ENCODE data around the gene DXO.

Gene DXO

GRCh38 chr6:31949926-31950548 lies 21.9 kb downstream of the DXO start:
- TF ChIP-seq NFIC (IDR thresholded peaks at IDR 0.05) (no peak), ZBTB7A (IDR thresholded peaks at IDR 0.05; ENCODE audit: low read depth) (no peak), TCF12 (IDR thresholded peaks at IDR 0.05; ENCODE audit: low read depth) (no peak), TAF1 (IDR thresholded peaks at IDR 0.05; ENCODE audit: low read depth) (no peak), EGR1 (IDR thresholded peaks at IDR 0.05) (no peak), TEAD4 (IDR thresholded peaks at IDR 0.05) (no peak), EP300 (IDR thresholded peaks at IDR 0.05; ENCODE audit: borderline replicate concordance) (no peak), MAX (IDR thresholded peaks at IDR 0.05) (no peak), CREB1 (IDR thresholded peaks at IDR 0.05; ENCODE audit: low read depth) (no peak), USF1 (IDR thresholded peaks at IDR 0.05) (no peak), FOXM1 (IDR thresholded peaks at IDR 0.05; ENCODE audit: borderline replicate concordance, low read depth) (no peak)

DNA sequence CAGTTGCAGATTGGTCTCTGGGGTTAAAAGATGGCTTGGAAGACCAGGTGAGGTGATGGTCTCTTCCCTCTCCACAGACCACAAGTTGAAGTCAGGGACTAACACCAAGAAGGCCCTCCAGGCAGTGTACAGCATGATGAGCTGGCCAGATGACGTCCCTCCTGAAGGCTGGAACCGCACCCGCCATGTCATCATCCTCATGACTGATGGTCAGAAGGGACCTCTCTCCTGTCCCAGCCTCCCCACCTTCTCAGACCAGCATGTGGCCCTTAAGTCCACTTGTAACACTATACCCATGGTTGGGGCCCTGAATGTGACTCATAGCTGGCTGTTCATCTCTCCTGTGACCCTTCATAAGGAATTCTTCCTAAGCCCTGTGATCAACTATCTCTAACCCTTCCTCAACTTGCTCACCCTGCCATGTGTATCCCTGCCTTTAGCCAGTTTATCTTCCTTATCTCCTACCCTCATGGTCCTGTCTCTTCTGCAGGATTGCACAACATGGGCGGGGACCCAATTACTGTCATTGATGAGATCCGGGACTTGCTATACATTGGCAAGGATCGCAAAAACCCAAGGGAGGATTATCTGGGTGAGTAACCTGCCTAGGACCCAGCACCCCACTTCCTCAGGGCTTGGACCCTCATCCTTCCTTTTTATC lies 23.1 kb downstream of the DXO start:
- TF ChIP-seq ZBTB7A (IDR thresholded peaks at IDR 0.05; ENCODE audit: low read depth) (no peak), CEBPB (IDR thresholded peaks at IDR 0.05) (peak; percentile 45; the same call in 1 of the 2 replicates), TAF1 (IDR thresholded peaks at IDR 0.05; ENCODE audit: low read depth) (no peak)

DNA sequence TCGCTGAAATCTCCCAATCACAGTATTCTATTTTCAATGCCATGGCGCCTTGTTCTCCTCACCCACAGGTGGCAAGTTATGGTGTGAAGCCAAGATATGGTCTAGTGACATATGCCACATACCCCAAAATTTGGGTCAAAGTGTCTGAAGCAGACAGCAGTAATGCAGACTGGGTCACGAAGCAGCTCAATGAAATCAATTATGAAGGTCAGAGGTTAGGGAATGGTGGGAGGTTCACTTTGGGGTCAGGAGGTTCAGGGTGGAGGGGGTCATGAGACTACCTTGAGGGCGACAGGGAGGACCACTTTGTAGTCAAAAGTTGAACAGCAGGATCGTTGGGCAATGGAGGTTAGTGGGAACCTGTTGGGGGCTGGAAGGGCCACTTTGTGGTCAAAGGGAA lies 23.6 kb downstream of the DXO start:
- no peak for TF ChIP-seq TAF1 (IDR thresholded peaks at IDR 0.05; ENCODE audit: low read depth)
- no peak for TF ChIP-seq ZBTB7A (IDR thresholded peaks at IDR 0.05; ENCODE audit: low read depth)
- TF ChIP-seq TEAD4 (IDR thresholded peaks at IDR 0.05) = no peak
- no peak for TF ChIP-seq EGR1 (IDR thresholded peaks at IDR 0.05)
- no peak for TF ChIP-seq USF1 (IDR thresholded peaks at IDR 0.05)
- TF ChIP-seq NFIC (IDR thresholded peaks at IDR 0.05) = no peak
- no peak for TF ChIP-seq TCF12 (IDR thresholded peaks at IDR 0.05; ENCODE audit: low read depth)
- TF ChIP-seq FOXM1 (IDR thresholded peaks at IDR 0.05; ENCODE audit: borderline replicate concordance, low read depth) = no peak
- TF ChIP-seq CREB1 (IDR thresholded peaks at IDR 0.05; ENCODE audit: low read depth) = no peak
- no peak for TF ChIP-seq CEBPB (IDR thresholded peaks at IDR 0.05)
- no peak for TF ChIP-seq MAX (IDR thresholded peaks at IDR 0.05)
- no peak for TF ChIP-seq YY1 (IDR thresholded peaks at IDR 0.05; ENCODE audit: low read depth)
- TF ChIP-seq RAD21 (IDR thresholded peaks at IDR 0.05; ENCODE audit: low read depth) = no peak
- TF ChIP-seq, protein P1, sequence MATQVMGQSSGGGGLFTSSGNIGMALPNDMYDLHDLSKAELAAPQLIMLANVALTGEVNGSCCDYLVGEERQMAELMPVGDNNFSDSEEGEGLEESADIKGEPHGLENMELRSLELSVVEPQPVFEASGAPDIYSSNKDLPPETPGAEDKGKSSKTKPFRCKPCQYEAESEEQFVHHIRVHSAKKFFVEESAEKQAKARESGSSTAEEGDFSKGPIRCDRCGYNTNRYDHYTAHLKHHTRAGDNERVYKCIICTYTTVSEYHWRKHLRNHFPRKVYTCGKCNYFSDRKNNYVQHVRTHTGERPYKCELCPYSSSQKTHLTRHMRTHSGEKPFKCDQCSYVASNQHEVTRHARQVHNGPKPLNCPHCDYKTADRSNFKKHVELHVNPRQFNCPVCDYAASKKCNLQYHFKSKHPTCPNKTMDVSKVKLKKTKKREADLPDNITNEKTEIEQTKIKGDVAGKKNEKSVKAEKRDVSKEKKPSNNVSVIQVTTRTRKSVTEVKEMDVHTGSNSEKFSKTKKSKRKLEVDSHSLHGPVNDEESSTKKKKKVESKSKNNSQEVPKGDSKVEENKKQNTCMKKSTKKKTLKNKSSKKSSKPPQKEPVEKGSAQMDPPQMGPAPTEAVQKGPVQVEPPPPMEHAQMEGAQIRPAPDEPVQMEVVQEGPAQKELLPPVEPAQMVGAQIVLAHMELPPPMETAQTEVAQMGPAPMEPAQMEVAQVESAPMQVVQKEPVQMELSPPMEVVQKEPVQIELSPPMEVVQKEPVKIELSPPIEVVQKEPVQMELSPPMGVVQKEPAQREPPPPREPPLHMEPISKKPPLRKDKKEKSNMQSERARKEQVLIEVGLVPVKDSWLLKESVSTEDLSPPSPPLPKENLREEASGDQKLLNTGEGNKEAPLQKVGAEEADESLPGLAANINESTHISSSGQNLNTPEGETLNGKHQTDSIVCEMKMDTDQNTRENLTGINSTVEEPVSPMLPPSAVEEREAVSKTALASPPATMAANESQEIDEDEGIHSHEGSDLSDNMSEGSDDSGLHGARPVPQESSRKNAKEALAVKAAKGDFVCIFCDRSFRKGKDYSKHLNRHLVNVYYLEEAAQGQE (IDR thresholded peaks at IDR 0.05; ENCODE audit: low read depth) = no peak
- TF ChIP-seq EP300 (IDR thresholded peaks at IDR 0.05; ENCODE audit: borderline replicate concordance) = no peak

- TF ChIP-seq USF1 (IDR thresholded peaks at IDR 0.05) (no peak), FOXM1 (IDR thresholded peaks at IDR 0.05; ENCODE audit: borderline replicate concordance, low read depth) (no peak), TAF1 (IDR thresholded peaks at IDR 0.05; ENCODE audit: low read depth) (no peak), EGR1 (IDR thresholded peaks at IDR 0.05) (no peak), TCF12 (IDR thresholded peaks at IDR 0.05; ENCODE audit: low read depth) (no peak)
- TF ChIP-seq, protein P1 (IDR thresholded peaks at IDR 0.05; ENCODE audit: low read depth) = no peak
Observed at GRCh38 chr6:31947864-31948263, 24.1 kb downstream of the DXO start.

- no peak for TF ChIP-seq CEBPB (IDR thresholded peaks at IDR 0.05)
- TF ChIP-seq ZBTB7A (IDR thresholded peaks at IDR 0.05; ENCODE audit: low read depth) = no peak
- no peak for TF ChIP-seq EP300 (IDR thresholded peaks at IDR 0.05; ENCODE audit: borderline replicate concordance)
- no peak for TF ChIP-seq TEAD4 (IDR thresholded peaks at IDR 0.05)
- TF ChIP-seq NFIC (IDR thresholded peaks at IDR 0.05) = no peak
- no peak for TF ChIP-seq MAX (IDR thresholded peaks at IDR 0.05)
- TF ChIP-seq, protein P1 (IDR thresholded peaks at IDR 0.05; ENCODE audit: low read depth) = no peak
- TF ChIP-seq TCF12 (IDR thresholded peaks at IDR 0.05; ENCODE audit: low read depth) = no peak
- no peak for TF ChIP-seq YY1 (IDR thresholded peaks at IDR 0.05; ENCODE audit: low read depth)
- TF ChIP-seq USF1 (IDR thresholded peaks at IDR 0.05) = no peak
- no peak for TF ChIP-seq CREB1 (IDR thresholded peaks at IDR 0.05; ENCODE audit: low read depth)
- TF ChIP-seq FOXM1 (IDR thresholded peaks at IDR 0.05; ENCODE audit: borderline replicate concordance, low read depth) = no peak
- no peak for TF ChIP-seq TAF1 (IDR thresholded peaks at IDR 0.05; ENCODE audit: low read depth)
- no peak for TF ChIP-seq RAD21 (IDR thresholded peaks at IDR 0.05; ENCODE audit: low read depth)
- TF ChIP-seq EGR1 (IDR thresholded peaks at IDR 0.05) = no peak
Observed at GRCh38 chr6:31947070-31947675, 24.8 kb downstream of the DXO start.

Measured in Ishikawa (cell line).